Adipocyte (in vitro differentiated cells): ENCODE measurements around the gene ZNF879.

ENCODE experiments used
- DNase-seq: peaks from one replicate; pipeline ENCODE4 v3.0.0-alpha.2; 2015; ENCODE audit warnings: low read depth
- H3K27me3 ChIP-seq: replicated peaks from 2 replicates; pipeline ENCODE4 v1.7.0; 2013; ENCODE audit warnings: mild to moderate bottlenecking, low read length, moderate library complexity; ENCODE audit not compliant: control insufficient read depth, insufficient read depth
- H3K36me3 ChIP-seq: 2 replicates; pipeline ENCODE4 v1.7.0; 2013; ENCODE audit warnings: low read length, mild to moderate bottlenecking, moderate library complexity; ENCODE audit not compliant: control insufficient read depth, insufficient read depth, severe bottlenecking
- H3K4me1 ChIP-seq: 2 replicates; pipeline ENCODE4 v1.7.0; 2013; ENCODE audit warnings: mild to moderate bottlenecking, low read length, moderate library complexity; ENCODE audit not compliant: control insufficient read depth, insufficient read depth
- H3K4me3 ChIP-seq: 2 replicates; pipeline ENCODE4 v1.7.0; 2013; ENCODE audit warnings: mild to moderate bottlenecking, low read length, moderate library complexity
- H3K9ac ChIP-seq: 2 replicates; pipeline ENCODE4 v1.7.0; 2013; ENCODE audit warnings: mild to moderate bottlenecking, low read length, moderate library complexity
- H3K9me3 ChIP-seq: 2 replicates; pipeline ENCODE4 v1.7.0; 2013; ENCODE audit warnings: mild to moderate bottlenecking, low read length, moderate library complexity; ENCODE audit not compliant: control insufficient read depth

ZNF879 gene

GRCh38 chr5:179023528-179024189, at the start of gene ZNF879:
Gene ZNF879 (plus strand): TSS chr5:179023804. CDS start chr5:179025005, 1,201 bp downstream.
- Histone ChIP-seq H3K4me1 (peaks cover 7% of the 10 kb centered on the region), H3K9me3 (peaks cover 20% of the 10 kb centered on the region), H3K9ac (peak within 1 kb of the TSS; percentile 90), H3K27me3 (no peaks in the 10 kb centered on the region), H3K36me3 (peaks cover 32% of the 10 kb centered on the region), H3K4me3 (peak within 1 kb of the TSS; percentile 94)
- peak; percentile 97 for DNase-seq

GRCh38 chr5:178981381-178981780, 42.2 kb upstream of the ZNF879 start:
- Histone ChIP-seq H3K9ac (no peak overlapping the region), H3K4me3 (no peak overlapping the region), H3K4me1 (no peaks in the 10 kb centered on the region), H3K36me3 (no peaks in the 10 kb centered on the region), H3K27me3 (no peaks in the 10 kb centered on the region), H3K9me3 (peaks cover 53% of the 10 kb centered on the region)
- DNase-seq, result no peak

GRCh38 chr5:178982941-178983340, 40.7 kb upstream of the ZNF879 start:
- H3K4me3 ChIP-seq, result no peak overlapping the region

GRCh38 chr5:178983728-178984127, 39.9 kb upstream of the ZNF879 start:
- no peak overlapping the region for H3K4me3 ChIP-seq
- H3K4me1 ChIP-seq, result no peaks in the 10 kb centered on the region
- H3K9ac ChIP-seq, result no peak overlapping the region
- H3K27me3 ChIP-seq, result no peaks in the 10 kb centered on the region
- no peaks in the 10 kb centered on the region for H3K36me3 ChIP-seq
- DNase-seq, result no peak
- H3K9me3 ChIP-seq, result peaks cover 33% of the 10 kb centered on the region

More at GRCh38 chr5:178982941-178983340, 40.7 kb upstream of the ZNF879 start:
- H3K4me1 ChIP-seq, result no peaks in the 10 kb centered on the region
- no peak for DNase-seq
- no peak overlapping the region for H3K9ac ChIP-seq
- no peaks in the 10 kb centered on the region for H3K36me3 ChIP-seq
- no peaks in the 10 kb centered on the region for H3K27me3 ChIP-seq
- H3K9me3 ChIP-seq, result peaks cover 41% of the 10 kb centered on the region

- no peak for DNase-seq
- Histone ChIP-seq H3K4me3 (no peak overlapping the region), H3K9me3 (peaks cover 26% of the 10 kb centered on the region), H3K36me3 (no peaks in the 10 kb centered on the region), H3K4me1 (no peaks in the 10 kb centered on the region), H3K27me3 (no peaks in the 10 kb centered on the region), H3K9ac (no peak overlapping the region)
Observed at GRCh38 chr5:178984145-178985072, 39.2 kb upstream of the ZNF879 start.

- no peak for DNase-seq
- Histone ChIP-seq H3K4me1 (no peaks in the 10 kb centered on the region), H3K27me3 (no peaks in the 10 kb centered on the region), H3K9ac (no peak overlapping the region), H3K9me3 (peaks cover 13% of the 10 kb centered on the region), H3K4me3 (no peak overlapping the region), H3K36me3 (no peaks in the 10 kb centered on the region)
Observed at GRCh38 chr5:178986326-178986960, 37.2 kb upstream of the ZNF879 start.

GRCh38 chr5:178988436-178989220, 35.0 kb upstream of the ZNF879 start:
- DNase-seq, result no peak
- Histone ChIP-seq H3K27me3 (peaks cover 13% of the 10 kb centered on the region), H3K4me1 (no peaks in the 10 kb centered on the region), H3K36me3 (no peaks in the 10 kb centered on the region), H3K9ac (no peak overlapping the region), H3K9me3 (peaks cover 11% of the 10 kb centered on the region), H3K4me3 (no peak overlapping the region)

- Histone ChIP-seq H3K4me3 (no peak overlapping the region), H3K9me3 (peaks cover 11% of the 10 kb centered on the region), H3K36me3 (no peaks in the 10 kb centered on the region), H3K9ac (no peak overlapping the region), H3K4me1 (no peaks in the 10 kb centered on the region), H3K27me3 (peaks cover 20% of the 10 kb centered on the region)
- no peak for DNase-seq
Observed at GRCh38 chr5:178989311-178989710, 34.3 kb upstream of the ZNF879 start.

GRCh38 chr5:178990491-178990890, 33.1 kb upstream of the ZNF879 start:
- no peak for DNase-seq
- Histone ChIP-seq H3K4me1 (no peaks in the 10 kb centered on the region), H3K4me3 (no peak overlapping the region), H3K36me3 (no peaks in the 10 kb centered on the region), H3K27me3 (peaks cover 20% of the 10 kb centered on the region), H3K9ac (no peak overlapping the region), H3K9me3 (peaks cover 11% of the 10 kb centered on the region)

GRCh38 chr5:178991190-178992145, 32.1 kb upstream of the ZNF879 start:
- H3K36me3 ChIP-seq, result no peaks in the 10 kb centered on the region
- no peak overlapping the region for H3K4me3 ChIP-seq
- no peak for DNase-seq
- H3K4me1 ChIP-seq, result no peaks in the 10 kb centered on the region
- H3K27me3 ChIP-seq, result peaks cover 20% of the 10 kb centered on the region
- H3K9me3 ChIP-seq, result peaks cover 11% of the 10 kb centered on the region
- no peak overlapping the region for H3K9ac ChIP-seq
